ENCODE measurements around the gene TKTL1.

The TKTL1 gene

GRCh38 chrX:154363706-154364439 is 68.3 kb downstream of the TKTL1 start:
- DNase-seq, result no peak

GRCh38 chrX:154365052-154365600 is 69.5 kb downstream of the TKTL1 start:
- DNase-seq, result no peak

- DNase-seq, result no peak
Observed at GRCh38 chrX:154365997-154366665, 70.5 kb downstream of the TKTL1 start.

GRCh38 chrX:154366666-154367055 is 71.1 kb downstream of the TKTL1 start:
- DNase-seq, result no peak

- DNase-seq, result no peak
Observed at GRCh38 chrX:154367474-154368308, 72.1 kb downstream of the TKTL1 start.

GRCh38 chrX:154368630-154369448 is 73.2 kb downstream of the TKTL1 start:
- peak; percentile 85 to 88 for DNase-seq

- DNase-seq, result peak; percentile 77 to 90
Observed at GRCh38 chrX:154369449-154370299, 74.1 kb downstream of the TKTL1 start.

GRCh38 chrX:154370300-154371016 is 74.9 kb downstream of the TKTL1 start:
- no peak for DNase-seq

- peak; percentile 81 to 89 for DNase-seq
Observed at GRCh38 chrX:154371017-154371788, 75.6 kb downstream of the TKTL1 start.

- DNase-seq, result no peak
Observed at GRCh38 chrX:154371789-154372300, 76.2 kb downstream of the TKTL1 start.

- no peak for DNase-seq
Observed at GRCh38 chrX:154372612-154373022, 77.0 kb downstream of the TKTL1 start.

GRCh38 chrX:154373340-154374306 is 78.0 kb downstream of the TKTL1 start:
- DNase-seq, result peak; percentile 62 to 68

- no peak for DNase-seq
Observed at GRCh38 chrX:154374313-154375155, 78.9 kb downstream of the TKTL1 start, which contains the start of gene FLNA. Gene FLNA (minus strand): TSS chrX:154374634. CDS start chrX:154371245, 3,389 bp downstream.

GRCh38 chrX:154375156-154375504 is 79.5 kb downstream of the TKTL1 start:
- no peak for DNase-seq

GRCh38 chrX:154376774-154377173 is 81.2 kb downstream of the TKTL1 start:
- no peak for DNase-seq

GRCh38 chrX:154378059-154378798 is 82.6 kb downstream of the TKTL1 start:
- DNase-seq, result peak in 1 of 2 experiments; percentile 38

All from SW 1271 (cell line).